Mesenchymal stem cell (in vitro differentiated cells and primary cell): ENCODE results near the gene LNX1.

Source experiments
- DNase-seq: peaks from one replicate; pipeline ENCODE4 v3.0.0-alpha.2; 2013
- H2AFZ ChIP-seq: one replicate; pipeline ENCODE4 v1.6.1; 2013; ENCODE audit warnings: low read depth, mild to moderate bottlenecking, control low read depth, inconsistent platforms, low read length, moderate library complexity
- H2AK5ac ChIP-seq: 2 replicates; pipeline ENCODE4 v1.6.1; 2013; ENCODE audit warnings: low read length, moderate library complexity, mild to moderate bottlenecking, inconsistent platforms; ENCODE audit not compliant: severe bottlenecking
- H2BK120ac ChIP-seq: one replicate; pipeline ENCODE4 v1.6.1; 2013; ENCODE audit warnings: low read depth, mild to moderate bottlenecking, inconsistent platforms, low read length, moderate library complexity
- H2BK12ac ChIP-seq, 2 experiments: one replicate each; pipeline ENCODE4 v1.6.1; 2013; ENCODE audit warnings: inconsistent platforms in 2 of 2, low read length in 2 of 2, mild to moderate bottlenecking in 2 of 2, moderate library complexity in 2 of 2, control low read depth in 1 of 2
- H2BK15ac ChIP-seq: one replicate; pipeline ENCODE4 v1.6.1; 2013; ENCODE audit warnings: mild to moderate bottlenecking, low read depth, inconsistent platforms; ENCODE audit not compliant: poor library complexity, severe bottlenecking
- H2BK5ac ChIP-seq: 2 replicates; pipeline ENCODE4 v1.6.1; 2013; ENCODE audit warnings: low read depth, mild to moderate bottlenecking, low read length, control low read depth, inconsistent platforms; ENCODE audit not compliant: poor library complexity, severe bottlenecking
- H3K14ac ChIP-seq, 2 experiments: one replicate each; pipeline ENCODE4 v1.6.1; 2013; ENCODE audit warnings: inconsistent platforms in 2 of 2, low read length in 2 of 2, control low read depth in 1 of 2, mild to moderate bottlenecking in 1 of 2, moderate library complexity in 1 of 2
- H3K18ac ChIP-seq, 2 experiments: one replicate each; pipeline ENCODE4 v1.6.1; 2013; ENCODE audit warnings: inconsistent platforms in 2 of 2, low read length in 2 of 2, control low read depth in 1 of 2, low read depth in 1 of 2, mild to moderate bottlenecking in 1 of 2
- H3K23ac ChIP-seq, 2 experiments: one replicate each; pipeline ENCODE4 v1.6.1; 2013; ENCODE audit warnings: inconsistent platforms in 2 of 2, low read length in 2 of 2, mild to moderate bottlenecking in 2 of 2, moderate library complexity in 2 of 2, control low read depth in 1 of 2
- H3K27ac ChIP-seq: 2 replicates; pipeline ENCODE4 v1.5.1; 2013; ENCODE audit warnings: mild to moderate bottlenecking, moderate library complexity, low read length, control low read depth, inconsistent platforms; ENCODE audit not compliant: poor library complexity, severe bottlenecking
- H3K27me3 ChIP-seq, 2 experiments: 2 replicates each; pipeline versions ENCODE4 v1.6.1 to v1.7.0; 2013; ENCODE audit warnings: low read length in 2 of 2, mild to moderate bottlenecking in 2 of 2, moderate library complexity in 2 of 2, control low read depth in 1 of 2, inconsistent platforms in 1 of 2; ENCODE audit not compliant: control insufficient read depth in 1 of 2, insufficient read depth in 1 of 2
- H3K36me3 ChIP-seq, 2 experiments: 2 replicates each; pipeline versions ENCODE4 v1.6.1 to v1.7.0; 2013; ENCODE audit warnings: low read length in 2 of 2, control low read depth in 1 of 2, inconsistent platforms in 1 of 2, low read depth in 1 of 2, mild to moderate bottlenecking in 1 of 2; ENCODE audit not compliant: insufficient read depth in 2 of 2, control insufficient read depth in 1 of 2
- H3K4ac ChIP-seq, 2 experiments: one replicate each; pipeline ENCODE4 v1.6.1; 2013; ENCODE audit warnings: inconsistent platforms in 2 of 2, low read length in 2 of 2, mild to moderate bottlenecking in 2 of 2, moderate library complexity in 2 of 2, control low read depth in 1 of 2, low read depth in 1 of 2
- H3K4me1 ChIP-seq: 2 replicates; pipeline ENCODE4 v1.6.1; 2013; ENCODE audit warnings: low read depth, low read length, control low read depth; ENCODE audit not compliant: control insufficient read depth, insufficient read depth
- H3K4me2 ChIP-seq: 2 replicates; pipeline ENCODE4 v1.6.1; 2013; ENCODE audit warnings: low read length, mild to moderate bottlenecking, inconsistent platforms; ENCODE audit not compliant: poor library complexity, severe bottlenecking
- H3K4me3 ChIP-seq, 2 experiments: 2 replicates each; pipeline versions ENCODE4 v1.5.1 to v1.7.0; 2013; ENCODE audit warnings: low read length in 2 of 2, mild to moderate bottlenecking in 2 of 2, control low read depth in 1 of 2, low read depth in 1 of 2; ENCODE audit not compliant: insufficient read depth in 1 of 2
- H3K79me1 ChIP-seq: replicated peaks from 2 replicates; pipeline ENCODE4 v1.6.1; 2013; ENCODE audit warnings: mild to moderate bottlenecking, control low read depth, low read length, inconsistent platforms; ENCODE audit not compliant: poor library complexity, severe bottlenecking
- H3K9ac ChIP-seq: 2 replicates; pipeline ENCODE4 v1.7.0; 2013; ENCODE audit warnings: mild to moderate bottlenecking, low read length, moderate library complexity
- H3K9me3 ChIP-seq: 2 replicates; pipeline ENCODE4 v1.7.0; 2013; ENCODE audit warnings: mild to moderate bottlenecking, low read length; ENCODE audit not compliant: control insufficient read depth
- H4K8ac ChIP-seq: one replicate; pipeline ENCODE4 v1.6.1; 2013; ENCODE audit warnings: inconsistent platforms, mild to moderate bottlenecking, low read length, moderate library complexity
- H4K91ac ChIP-seq: one replicate; pipeline ENCODE4 v1.6.1; 2013; ENCODE audit warnings: mild to moderate bottlenecking, low read length, inconsistent platforms
- WGBS: methylation state at CpG from one replicate; pipeline ENCODE4 v1.1.7; 2013; ENCODE audit warnings: mixed read lengths; 5-methylcytosine and 5-hydroxymethylcytosine counted together

Gene LNX1

GRCh38 chr4:53618321-53618720 is 27.0 kb upstream of the LNX1 start:
- H3K18ac ChIP-seq = peak overlapping the region in 1 of 2 experiments; percentile 66
- H2BK12ac ChIP-seq = peak overlapping the region in 1 of 2 experiments; percentile 63
- H3K23ac ChIP-seq = no peak overlapping the region
- H2AFZ ChIP-seq = no peak overlapping the region
- peak overlapping the region in 1 of 2 experiments; percentile 57 for H3K4ac ChIP-seq
- H3K14ac ChIP-seq = no peak overlapping the region
- no peak overlapping the region for H2BK15ac ChIP-seq
- no peak overlapping the region for H2AK5ac ChIP-seq
- no peak overlapping the region for H2BK120ac ChIP-seq
- H3K27ac ChIP-seq = no peak overlapping the region
- DNase-seq = no peak
- no peaks in the 10 kb centered on the region for H3K27me3 ChIP-seq
- H3K4me3 ChIP-seq = no peak overlapping the region
- no peak overlapping the region for H4K91ac ChIP-seq
- H3K4me2 ChIP-seq = no peak overlapping the region
- no peak overlapping the region for H3K9ac ChIP-seq
- H3K79me1 ChIP-seq = no peaks in the 10 kb centered on the region
- H3K4me1 ChIP-seq = peaks cover 1% of the 10 kb centered on the region
- no peak overlapping the region for H2BK5ac ChIP-seq
- no peaks in the 10 kb centered on the region for H3K9me3 ChIP-seq
- WGBS = 62% methylated on average over 1 of the region's 1 CpG
- H4K8ac ChIP-seq = no peak overlapping the region
- H3K36me3 ChIP-seq = no peaks in the 10 kb centered on the region

GRCh38 chr4:53617101-53617680 is 25.9 kb upstream of the LNX1 start:
- no peak overlapping the region for H2AK5ac ChIP-seq
- H4K8ac ChIP-seq = no peak overlapping the region
- H3K18ac ChIP-seq = no peak overlapping the region
- H3K4me3 ChIP-seq = no peak overlapping the region
- no peaks in the 10 kb centered on the region for H3K27me3 ChIP-seq
- no peak overlapping the region for H3K4me2 ChIP-seq
- H2BK15ac ChIP-seq = no peak overlapping the region
- H2AFZ ChIP-seq = no peak overlapping the region
- no peak overlapping the region for H3K23ac ChIP-seq
- no peak overlapping the region for H3K27ac ChIP-seq
- DNase-seq = peak; percentile 45
- peaks cover 1% of the 10 kb centered on the region for H3K4me1 ChIP-seq
- no peaks in the 10 kb centered on the region for H3K36me3 ChIP-seq
- H2BK5ac ChIP-seq = no peak overlapping the region
- no peak overlapping the region for H3K4ac ChIP-seq
- no peak overlapping the region for H3K9ac ChIP-seq
- no peak overlapping the region for H2BK12ac ChIP-seq
- H2BK120ac ChIP-seq = no peak overlapping the region
- no peak overlapping the region for H4K91ac ChIP-seq
- no peaks in the 10 kb centered on the region for H3K79me1 ChIP-seq
- no peak overlapping the region for H3K14ac ChIP-seq
- no peaks in the 10 kb centered on the region for H3K9me3 ChIP-seq

GRCh38 chr4:53616219-53616618 is 24.9 kb upstream of the LNX1 start:
- Histone ChIP-seq H3K9me3 (no peaks in the 10 kb centered on the region), H2BK12ac (no peak overlapping the region), H3K4me1 (peaks cover 1% of the 10 kb centered on the region), H4K8ac (no peak overlapping the region), H3K4me2 (no peak overlapping the region), H2BK120ac (no peak overlapping the region), H3K27ac (no peak overlapping the region), H2BK5ac (no peak overlapping the region), H2BK15ac (no peak overlapping the region), H3K14ac (no peak overlapping the region), H3K9ac (no peak overlapping the region), H3K23ac (no peak overlapping the region), H2AFZ (no peak overlapping the region), H3K36me3 (no peaks in the 10 kb centered on the region), H3K79me1 (no peaks in the 10 kb centered on the region), H3K18ac (peak overlapping the region in 1 of 2 experiments; percentile 18), H4K91ac (peak overlapping the region; percentile 7), H2AK5ac (no peak overlapping the region), H3K27me3 (no peaks in the 10 kb centered on the region), H3K4me3 (no peak overlapping the region), H3K4ac (peak overlapping the region in 1 of 2 experiments; percentile 35)
- 93% methylated on average over 2 of the region's 2 CpGs for WGBS
- DNase-seq = no peak

GRCh38 chr4:53614591-53614990 is 23.3 kb upstream of the LNX1 start:
- Histone ChIP-seq H3K4me2 (no peak overlapping the region), H3K4me1 (no peaks in the 10 kb centered on the region), H3K9ac (no peak overlapping the region), H3K23ac (no peak overlapping the region), H3K27me3 (no peaks in the 10 kb centered on the region), H4K8ac (no peak overlapping the region), H3K79me1 (no peaks in the 10 kb centered on the region), H4K91ac (no peak overlapping the region), H3K18ac (peak overlapping the region in 1 of 2 experiments; percentile 33), H3K27ac (no peak overlapping the region), H2BK5ac (no peak overlapping the region), H2BK12ac (no peak overlapping the region), H2AK5ac (no peak overlapping the region), H2BK120ac (no peak overlapping the region), H2AFZ (no peak overlapping the region), H3K36me3 (no peaks in the 10 kb centered on the region), H3K9me3 (no peaks in the 10 kb centered on the region), H2BK15ac (no peak overlapping the region), H3K14ac (no peak overlapping the region), H3K4ac (no peak overlapping the region), H3K4me3 (no peak overlapping the region)
- WGBS = 84% methylated on average over 3 of the region's 3 CpGs
- DNase-seq = no peak
